Activated T-helper 1 cell treated with anti-CD3 and anti-CD28 coated beads, Interleukin-2, amount 50 U/mL, for 16 hours (primary cell): ENCODE measurements around the gene CC2D1A.
"Not testable (repeated sequence)": the region's sequence is repeated elsewhere in the genome, so short reads cannot be mapped to it uniquely, and the experiment has no call there.

Source experiments
- DNase-seq, 2 donors: peaks; one replicate each; pipeline ENCODE4 v3.0.0-alpha.2; 2020; ENCODE audit warnings: low read depth in 1 of 2, low spot score in 1 of 2

Gene CC2D1A

GRCh38 chr19:13906521-13906904, 512 bp downstream of the CC2D1A start:
- DNase-seq: no peak

GRCh38 chr19:13906910-13907309, 909 bp downstream of the CC2D1A start:
- no peak for DNase-seq

DNA sequence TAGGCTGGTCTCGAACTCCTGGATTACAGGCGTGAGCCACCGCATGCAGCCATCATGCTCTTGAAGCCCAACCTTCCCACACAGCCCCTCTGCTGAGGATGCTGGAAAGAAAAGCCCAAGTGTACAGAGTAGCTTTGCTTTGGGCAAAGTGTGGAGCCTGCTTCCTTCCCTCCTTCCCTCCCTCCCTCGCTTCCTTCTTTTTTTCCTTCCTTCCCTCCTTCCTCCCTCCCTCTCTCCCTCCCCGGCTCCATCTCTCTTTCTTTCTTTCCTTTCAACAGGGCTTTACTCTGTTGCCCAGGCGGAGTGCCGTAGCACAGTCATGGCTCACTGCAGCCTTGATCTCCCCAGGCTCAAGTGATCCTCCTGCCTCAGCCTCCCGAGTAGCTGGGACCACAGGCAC, 2.7 kb downstream of the CC2D1A start:
- DNase-seq: no peak

DNA sequence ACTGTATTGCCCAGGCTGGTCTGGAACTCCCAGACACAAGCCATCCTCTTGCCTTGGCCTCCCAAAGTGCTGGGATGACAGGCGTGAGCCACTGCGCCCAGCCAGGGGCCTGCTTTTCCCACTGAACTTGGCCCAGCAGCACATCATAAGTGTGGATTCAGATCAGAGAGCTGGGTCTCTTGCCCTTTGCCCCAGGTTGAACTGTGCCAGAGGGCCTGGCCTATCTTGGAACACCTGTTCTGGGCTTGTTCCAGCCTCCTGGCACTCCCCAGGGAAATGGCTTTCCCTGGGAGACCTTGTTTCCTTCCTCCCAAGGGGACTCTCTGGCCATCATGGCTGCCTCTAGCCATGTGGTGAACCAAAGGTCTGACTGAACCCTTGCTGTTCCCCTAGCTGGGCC, 3.4 kb downstream of the CC2D1A start:
- no peak for DNase-seq

DNA sequence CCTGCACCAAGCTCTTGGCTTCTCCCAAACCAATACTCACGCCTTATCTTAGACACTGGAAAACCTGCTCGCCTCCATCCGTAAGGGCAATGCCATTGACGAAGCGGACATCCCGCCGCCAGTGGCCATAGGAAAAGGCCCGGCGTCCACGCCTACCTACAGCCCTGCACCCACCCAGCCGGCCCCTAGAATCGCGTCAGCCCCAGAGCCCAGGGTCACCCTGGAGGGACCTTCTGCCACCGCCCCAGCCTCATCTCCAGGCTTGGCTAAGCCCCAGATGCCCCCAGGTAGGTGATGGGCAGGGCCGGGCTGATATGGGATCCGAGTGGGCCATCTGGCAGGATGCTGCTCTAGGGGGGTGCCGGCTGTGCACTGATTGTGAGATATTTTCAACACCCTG, 7.4 kb downstream of the CC2D1A start:
- DNase-seq: no peak

GRCh38 chr19:13914777-13915176, 8.8 kb downstream of the CC2D1A start:
- DNase-seq: no peak

DNA sequence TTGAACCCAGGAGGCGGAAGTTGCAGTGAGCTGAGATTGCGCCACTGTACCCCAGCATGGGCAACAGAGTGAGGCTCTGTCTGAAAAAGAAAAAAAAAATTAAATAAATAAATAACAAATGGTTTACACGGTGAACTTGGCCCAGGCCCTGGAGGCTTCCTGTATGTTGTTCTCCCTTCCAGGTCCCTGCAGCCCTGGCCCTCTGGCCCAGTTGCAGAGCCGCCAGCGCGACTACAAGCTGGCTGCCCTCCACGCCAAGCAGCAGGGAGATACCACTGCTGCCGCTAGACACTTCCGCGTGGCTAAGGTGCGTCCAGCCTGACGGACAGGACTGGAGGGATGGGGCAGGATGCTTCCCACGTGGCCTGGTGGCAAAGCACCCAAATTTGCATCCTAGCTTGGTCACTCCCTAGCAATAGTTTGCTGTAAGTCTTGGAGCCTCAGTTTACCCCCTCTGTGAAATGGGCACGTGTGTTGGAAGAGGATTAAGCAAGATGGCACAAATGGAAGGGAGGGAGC, 11.9 kb downstream of the CC2D1A start:
- no peak for DNase-seq

DNA sequence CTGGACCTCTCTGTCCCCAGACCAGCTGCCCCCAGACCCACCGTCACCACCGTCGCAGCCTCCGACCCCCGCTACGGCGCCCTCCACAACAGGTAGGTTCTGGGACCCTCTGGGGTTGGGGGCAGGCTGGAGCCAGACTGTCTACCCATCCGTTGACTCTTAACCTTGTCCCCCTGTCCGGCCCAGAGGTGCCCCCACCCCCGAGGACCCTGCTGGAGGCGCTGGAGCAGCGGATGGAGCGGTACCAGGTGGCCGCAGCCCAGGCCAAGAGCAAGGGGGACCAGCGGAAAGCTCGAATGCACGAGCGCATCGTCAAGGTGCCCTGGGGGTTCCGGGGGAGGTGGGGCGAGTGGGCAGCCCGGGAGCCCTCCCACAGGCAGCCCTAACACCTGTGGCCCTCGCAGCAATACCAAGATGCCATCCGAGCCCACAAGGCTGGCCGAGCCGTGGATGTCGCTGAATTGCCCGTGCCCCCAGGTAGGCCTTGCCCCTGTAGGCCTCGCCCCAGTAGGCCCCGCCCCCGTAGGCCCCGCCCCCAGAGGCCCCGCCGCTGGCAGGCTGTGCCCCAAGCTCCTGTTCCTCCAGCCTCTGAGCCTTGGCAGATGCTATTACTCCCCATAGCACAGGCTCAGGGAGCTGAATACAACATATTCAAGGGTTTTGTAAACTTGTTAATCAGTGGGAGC, 12.9 kb downstream of the CC2D1A start:
- DNase-seq: no peak

DNA sequence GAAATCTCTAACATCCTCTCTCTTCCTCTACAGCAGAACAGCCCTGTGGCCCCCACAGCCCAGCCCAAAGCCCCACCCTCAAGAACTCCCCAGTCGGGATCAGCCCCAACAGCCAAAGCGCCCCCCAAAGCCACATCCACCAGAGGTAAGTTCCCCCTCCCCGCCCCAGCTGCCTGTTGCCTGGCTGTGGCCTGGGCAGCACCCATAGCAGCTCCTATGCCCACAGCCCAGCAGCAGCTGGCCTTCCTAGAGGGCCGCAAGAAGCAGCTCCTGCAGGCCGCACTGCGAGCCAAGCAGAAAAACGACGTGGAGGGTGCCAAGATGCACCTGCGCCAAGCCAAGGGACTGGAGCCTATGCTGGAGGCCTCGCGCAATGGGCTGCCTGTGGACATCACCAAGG, 14.5 kb downstream of the CC2D1A start:
- DNase-seq: no peak

GRCh38 chr19:13920940-13921747, 15.1 kb downstream of the CC2D1A start:
- DNase-seq: no peak

GRCh38 chr19:13922118-13922517, 16.1 kb downstream of the CC2D1A start:
- DNase-seq: not testable (repeated sequence)

DNA sequence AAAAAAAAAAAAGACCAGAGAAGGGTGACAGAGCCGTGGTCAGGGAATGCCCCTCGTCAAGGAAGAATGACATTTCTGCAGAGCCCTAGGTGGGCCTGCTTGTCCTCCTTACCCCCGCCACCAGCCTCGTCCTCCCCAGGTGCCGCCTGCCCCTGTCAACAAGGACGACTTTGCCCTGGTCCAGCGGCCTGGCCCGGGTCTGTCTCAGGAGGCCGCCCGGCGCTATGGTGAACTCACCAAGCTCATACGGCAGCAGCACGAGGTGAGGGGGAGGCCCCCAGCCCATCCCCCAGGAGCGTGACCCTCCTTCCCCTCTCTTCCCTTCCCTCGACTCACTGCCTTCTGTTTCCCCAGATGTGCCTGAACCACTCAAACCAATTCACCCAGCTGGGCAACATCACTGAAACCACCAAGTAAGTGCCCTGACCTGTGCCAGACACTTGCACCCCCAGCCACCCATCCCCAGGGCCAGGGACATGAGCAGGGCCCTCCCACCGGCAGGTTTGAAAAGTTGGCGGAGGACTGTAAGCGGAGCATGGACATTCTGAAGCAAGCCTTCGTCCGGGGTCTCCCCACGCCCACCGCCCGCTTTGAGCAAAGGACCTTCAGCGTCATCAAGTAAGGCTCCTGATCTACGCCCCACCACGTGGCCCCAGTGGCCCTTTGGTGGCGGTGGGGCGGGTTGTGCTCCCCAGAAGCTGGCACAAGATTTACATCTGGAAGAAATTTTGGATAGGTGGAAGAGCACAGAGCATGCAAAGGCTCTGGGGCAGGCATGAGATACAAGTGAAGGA, 17.4 kb downstream of the CC2D1A start:
- no peak for DNase-seq

GRCh38 chr19:13926010-13926409, 20.0 kb downstream of the CC2D1A start:
- DNase-seq: no peak

DNA sequence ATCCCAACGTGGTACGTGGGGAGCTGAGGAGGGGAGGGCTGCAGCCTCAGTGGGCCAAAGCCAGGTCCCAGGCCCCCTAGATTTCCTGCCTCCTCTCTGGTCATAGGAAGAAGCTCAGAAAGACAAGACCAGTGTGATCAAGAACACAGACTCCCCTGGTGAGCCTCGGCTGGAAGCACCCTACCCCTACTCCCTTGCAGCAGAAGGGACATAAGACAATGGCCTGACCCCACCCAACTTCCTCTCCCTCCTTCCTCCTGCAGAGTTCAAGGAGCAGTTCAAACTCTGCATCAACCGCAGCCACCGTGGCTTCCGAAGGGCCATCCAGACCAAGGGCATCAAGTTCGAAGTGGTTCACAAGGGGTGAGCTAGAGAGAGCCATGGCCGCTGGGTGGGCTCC, 20.7 kb downstream of the CC2D1A start:
- DNase-seq: no peak

GRCh38 chr19:13929340-13929739, 23.3 kb downstream of the CC2D1A start:
- DNase-seq: no peak

- no peak for DNase-seq
Measured at GRCh38 chr19:13929956-13930355, 24.0 kb downstream of the CC2D1A start.

DNA sequence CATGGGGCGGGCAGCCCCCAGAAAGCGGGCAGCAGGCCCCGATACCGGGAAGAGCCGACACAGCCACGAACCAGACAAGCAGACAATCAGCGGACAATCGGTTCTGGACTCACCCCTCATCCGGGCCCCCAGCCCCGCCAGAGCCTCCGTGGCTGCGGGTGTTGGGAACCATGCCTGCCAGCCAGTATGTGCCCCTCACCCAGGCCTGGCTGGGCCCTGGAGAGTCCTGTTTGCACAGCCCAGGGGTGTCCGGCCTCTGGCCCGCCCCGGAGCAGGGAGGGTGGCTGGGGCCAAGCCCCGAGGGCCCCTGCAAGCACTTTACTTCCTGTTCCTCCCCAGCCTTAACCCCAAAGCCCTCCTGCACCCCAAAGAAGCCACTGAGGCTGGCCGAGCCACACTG, 24.4 kb downstream of the CC2D1A start:
- no peak for DNase-seq

DNA sequence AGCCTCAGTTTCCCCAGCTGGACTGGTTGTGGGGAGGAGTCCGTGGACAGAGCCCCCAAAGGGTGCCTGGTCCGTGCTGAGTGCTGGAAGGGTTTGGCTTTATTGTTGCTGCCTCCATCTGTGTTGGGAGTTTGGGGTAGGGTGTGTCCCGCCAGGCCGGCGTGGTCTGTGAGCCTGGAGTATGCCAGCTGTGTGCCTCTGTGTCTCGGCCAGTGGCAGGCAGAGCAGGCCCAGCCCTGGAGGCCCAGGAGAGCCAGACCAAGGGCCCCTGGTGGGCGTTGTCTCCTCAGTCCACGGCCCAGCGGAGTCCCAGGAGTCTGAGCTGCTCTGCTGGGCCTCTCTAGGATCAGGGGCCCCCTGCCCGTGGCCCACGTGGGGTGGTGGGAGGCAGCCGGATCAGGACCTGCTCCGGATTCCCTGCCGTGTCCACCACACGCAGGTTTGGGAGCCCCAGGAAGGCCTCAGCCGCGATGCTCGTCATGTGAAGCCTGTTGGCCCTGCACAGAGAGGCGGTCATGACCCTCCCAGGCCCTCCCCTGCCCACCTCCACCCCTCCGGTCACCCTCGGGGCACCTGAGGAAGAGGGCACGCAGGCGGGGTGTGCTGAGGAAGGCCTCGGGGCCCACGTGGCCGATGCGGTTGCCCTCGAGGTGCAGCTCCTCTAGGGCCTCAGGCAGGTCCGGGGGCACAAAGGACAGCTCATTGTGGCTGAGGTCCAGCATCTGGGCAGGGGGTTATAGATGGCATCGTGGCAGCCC, 25.6 kb downstream of the CC2D1A start:
- no peak for DNase-seq

GRCh38 chr19:13932149-13932637, 26.2 kb downstream of the CC2D1A start:
- no peak for DNase-seq

- DNase-seq: no peak
Measured at GRCh38 chr19:13932911-13933393, 27.0 kb downstream of the CC2D1A start.

DNA sequence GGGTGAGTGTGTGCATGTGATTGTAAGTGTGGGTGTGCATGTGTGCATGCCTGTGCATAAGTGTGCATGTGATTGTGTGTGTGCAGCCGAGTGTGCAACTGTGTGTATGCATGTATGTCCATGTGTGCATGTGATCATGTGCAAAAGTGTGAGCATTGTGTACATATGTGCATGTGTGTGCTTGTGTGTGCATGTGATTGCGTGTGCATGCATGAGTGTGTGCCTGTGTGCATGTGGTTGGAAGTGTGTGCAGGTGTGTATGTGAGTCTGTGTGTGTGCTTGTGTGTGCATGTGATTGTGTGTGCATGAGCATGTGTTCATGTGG, 28.7 kb downstream of the CC2D1A start:
- no peak for DNase-seq
